OCI-LY7 (cell line): ENCODE data around the gene LRP1B.

ENCODE experiments used
- CTCF ChIP-seq: fragments of 200-600 bp; sonication (generic); conservative IDR thresholded peaks from 2 replicates; pipeline ENCODE4 v1.5.1; 2014; ENCODE audit warnings: mild to moderate bottlenecking, antibody characterized with exemption, low read length, moderate library complexity, mixed read lengths
- EZH2phosphoT487 ChIP-seq: fragments of 200-600 bp; sonication (generic); IDR thresholded peaks from 2 replicates; pipeline ENCODE4 v1.6.1; 2018; ENCODE audit warnings: low read depth, borderline replicate concordance, mild to moderate bottlenecking, mixed run types, antibody characterized with exemption, low read length, moderate library complexity, mixed read lengths

GRCh38 chr2:141393214-141393545 is 737.6 kb downstream of the LRP1B start:
- TF ChIP-seq CTCF (no peak), EZH2phosphoT487 (no peak)
